OCI-LY1 (cell line): ENCODE measurements around the gene PUM1.

Experiments used
- EZH2 ChIP-seq: fragments of 200-600 bp; sonication (generic), shearing (Covaris generic); IDR thresholded peaks from 2 replicates; pipeline ENCODE4 v1.8.0; 2017; ENCODE audit warnings: borderline replicate concordance, mixed run types, mild to moderate bottlenecking, antibody characterized with exemption, low read length, moderate library complexity, mixed read lengths
- TF ChIP-seq, protein P1 (sequence below): fragments of 200-600 bp; sonication (generic), shearing (Covaris generic); IDR thresholded peaks from 2 replicates; pipeline ENCODE4 v1.5.1; 2017; ENCODE audit warnings: mild to moderate bottlenecking, antibody characterized with exemption, low read length, moderate library complexity, mixed read lengths

DNA sequence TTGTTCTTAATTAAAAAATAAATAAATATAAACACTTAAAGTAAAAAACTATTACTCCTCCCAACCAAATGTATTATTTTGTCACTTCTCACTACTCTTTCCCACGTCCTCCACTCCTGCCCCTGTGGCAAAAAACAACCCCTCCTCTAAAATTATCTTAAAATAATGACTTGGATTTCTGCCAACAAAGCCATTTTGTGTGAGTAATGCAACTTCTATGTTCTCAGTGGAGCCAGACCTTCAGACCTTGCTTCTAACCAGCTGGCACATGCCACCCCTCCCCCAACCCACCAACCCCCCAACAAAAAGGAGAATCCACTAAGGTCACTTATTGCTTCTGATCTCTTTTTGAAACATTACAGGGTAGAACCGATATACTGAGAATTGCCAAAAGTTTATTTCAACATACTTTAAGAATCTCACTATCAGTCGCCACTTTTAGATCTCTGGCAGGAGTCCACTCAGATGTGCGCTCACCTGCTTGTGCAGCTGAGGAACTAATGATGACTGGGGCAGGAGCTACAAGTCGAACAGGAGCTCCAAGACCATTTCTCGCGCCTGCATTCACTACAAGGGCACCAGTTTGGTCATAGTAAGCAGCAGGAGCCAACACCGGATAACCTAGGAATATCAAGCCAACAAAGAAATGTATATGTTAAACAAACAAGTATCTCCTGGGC lies 98.7 kb downstream of the PUM1 start:
- TF ChIP-seq, protein P1, sequence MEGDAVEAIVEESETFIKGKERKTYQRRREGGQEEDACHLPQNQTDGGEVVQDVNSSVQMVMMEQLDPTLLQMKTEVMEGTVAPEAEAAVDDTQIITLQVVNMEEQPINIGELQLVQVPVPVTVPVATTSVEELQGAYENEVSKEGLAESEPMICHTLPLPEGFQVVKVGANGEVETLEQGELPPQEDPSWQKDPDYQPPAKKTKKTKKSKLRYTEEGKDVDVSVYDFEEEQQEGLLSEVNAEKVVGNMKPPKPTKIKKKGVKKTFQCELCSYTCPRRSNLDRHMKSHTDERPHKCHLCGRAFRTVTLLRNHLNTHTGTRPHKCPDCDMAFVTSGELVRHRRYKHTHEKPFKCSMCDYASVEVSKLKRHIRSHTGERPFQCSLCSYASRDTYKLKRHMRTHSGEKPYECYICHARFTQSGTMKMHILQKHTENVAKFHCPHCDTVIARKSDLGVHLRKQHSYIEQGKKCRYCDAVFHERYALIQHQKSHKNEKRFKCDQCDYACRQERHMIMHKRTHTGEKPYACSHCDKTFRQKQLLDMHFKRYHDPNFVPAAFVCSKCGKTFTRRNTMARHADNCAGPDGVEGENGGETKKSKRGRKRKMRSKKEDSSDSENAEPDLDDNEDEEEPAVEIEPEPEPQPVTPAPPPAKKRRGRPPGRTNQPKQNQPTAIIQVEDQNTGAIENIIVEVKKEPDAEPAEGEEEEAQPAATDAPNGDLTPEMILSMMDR: no peak
- no peak for TF ChIP-seq EZH2
